Muscle layer of colon (tissue), 2 donors: ENCODE results near the gene CRYBG1.

Experiments used
- H3K27ac ChIP-seq: one replicate; pipeline ENCODE4 v1.7.0; 2013; ENCODE audit warnings: low read depth, mild to moderate bottlenecking, low read length, moderate library complexity
- H3K27me3 ChIP-seq, 2 donors: one replicate each; pipeline ENCODE4 v1.7.0; 2013; ENCODE audit warnings: low read length in 2 of 2, mild to moderate bottlenecking in 2 of 2; ENCODE audit not compliant: insufficient read depth in 2 of 2, control insufficient read depth in 1 of 2
- H3K36me3 ChIP-seq: one replicate; pipeline ENCODE4 v1.7.0; 2013; ENCODE audit warnings: mild to moderate bottlenecking, low read length; ENCODE audit not compliant: insufficient read depth
- H3K4me1 ChIP-seq: one replicate; pipeline ENCODE4 v1.7.0; 2013; ENCODE audit warnings: mild to moderate bottlenecking, low read length; ENCODE audit not compliant: insufficient read depth
- H3K4me3 ChIP-seq, 2 donors: one replicate each; pipeline ENCODE4 v1.7.0; 2013; ENCODE audit warnings: low read length in 2 of 2, low read depth in 1 of 2, mild to moderate bottlenecking in 1 of 2, moderate library complexity in 1 of 2
- H3K9ac ChIP-seq: one replicate; pipeline ENCODE4 v1.7.0; 2013; ENCODE audit warnings: low read length
- H3K9me3 ChIP-seq: one replicate; pipeline ENCODE4 v1.7.0; 2013; ENCODE audit warnings: mild to moderate bottlenecking, low read length
- donor health status: abdominal sarcoma.
- donor health status: Adenocarcinoma of cecum.

CRYBG1 gene

GRCh38 chr6:106534004-106534403 is 173.5 kb downstream of the CRYBG1 start:
- Histone ChIP-seq H3K27me3 (no peaks in the 10 kb centered on the region), H3K9ac (no peak overlapping the region), H3K27ac (no peak overlapping the region), H3K4me3 (no peak overlapping the region), H3K9me3 (no peaks in the 10 kb centered on the region), H3K4me1 (no peaks in the 10 kb centered on the region), H3K36me3 (no peaks in the 10 kb centered on the region)

DNA sequence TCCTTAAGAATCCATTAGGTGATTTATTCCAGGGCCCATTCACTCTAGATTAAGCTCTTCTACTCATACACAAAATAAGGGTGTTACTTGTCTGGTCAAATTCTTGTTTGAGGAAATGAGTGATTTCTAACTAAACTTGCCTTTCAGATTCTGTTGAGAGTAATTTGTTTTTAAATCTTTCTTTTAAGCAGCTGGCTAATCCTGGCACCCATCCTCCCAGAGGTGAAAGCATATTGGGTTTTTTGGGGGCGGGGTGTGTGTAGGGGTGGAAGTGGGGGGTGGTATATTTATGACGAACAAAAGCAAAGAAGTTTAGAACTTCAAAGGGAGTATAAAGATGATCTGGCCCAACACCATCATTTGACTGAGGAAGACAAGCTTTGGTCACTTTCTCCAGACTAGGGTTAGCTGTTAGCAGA is 174.1 kb downstream of the CRYBG1 start:
- Histone ChIP-seq H3K36me3 (no peaks in the 10 kb centered on the region), H3K27ac (no peak overlapping the region), H3K4me3 (no peak overlapping the region), H3K9me3 (no peaks in the 10 kb centered on the region), H3K27me3 (no peaks in the 10 kb centered on the region), H3K9ac (no peak overlapping the region), H3K4me1 (no peaks in the 10 kb centered on the region)

GRCh38 chr6:106535012-106535411 is 174.5 kb downstream of the CRYBG1 start:
- Histone ChIP-seq H3K4me1 (no peaks in the 10 kb centered on the region), H3K27ac (no peak overlapping the region), H3K9me3 (no peaks in the 10 kb centered on the region), H3K27me3 (no peaks in the 10 kb centered on the region), H3K36me3 (no peaks in the 10 kb centered on the region), H3K4me3 (no peak overlapping the region), H3K9ac (no peak overlapping the region)

GRCh38 chr6:106536357-106536756 is 175.8 kb downstream of the CRYBG1 start:
- no peak overlapping the region for H3K4me3 ChIP-seq
- no peaks in the 10 kb centered on the region for H3K4me1 ChIP-seq
- no peak overlapping the region for H3K27ac ChIP-seq
- no peaks in the 10 kb centered on the region for H3K27me3 ChIP-seq
- H3K9ac ChIP-seq: no peak overlapping the region
- no peaks in the 10 kb centered on the region for H3K9me3 ChIP-seq
- no peaks in the 10 kb centered on the region for H3K36me3 ChIP-seq

GRCh38 chr6:106536851-106537250 is 176.3 kb downstream of the CRYBG1 start:
- Histone ChIP-seq H3K4me1 (no peaks in the 10 kb centered on the region), H3K9ac (no peak overlapping the region), H3K27ac (no peak overlapping the region), H3K4me3 (no peak overlapping the region), H3K9me3 (no peaks in the 10 kb centered on the region), H3K27me3 (no peaks in the 10 kb centered on the region), H3K36me3 (no peaks in the 10 kb centered on the region)

GRCh38 chr6:106537662-106538061 is 177.1 kb downstream of the CRYBG1 start:
- Histone ChIP-seq H3K4me3 (no peak overlapping the region), H3K4me1 (no peaks in the 10 kb centered on the region), H3K36me3 (no peaks in the 10 kb centered on the region), H3K27me3 (no peaks in the 10 kb centered on the region), H3K9ac (no peak overlapping the region), H3K9me3 (no peaks in the 10 kb centered on the region), H3K27ac (no peak overlapping the region)

DNA sequence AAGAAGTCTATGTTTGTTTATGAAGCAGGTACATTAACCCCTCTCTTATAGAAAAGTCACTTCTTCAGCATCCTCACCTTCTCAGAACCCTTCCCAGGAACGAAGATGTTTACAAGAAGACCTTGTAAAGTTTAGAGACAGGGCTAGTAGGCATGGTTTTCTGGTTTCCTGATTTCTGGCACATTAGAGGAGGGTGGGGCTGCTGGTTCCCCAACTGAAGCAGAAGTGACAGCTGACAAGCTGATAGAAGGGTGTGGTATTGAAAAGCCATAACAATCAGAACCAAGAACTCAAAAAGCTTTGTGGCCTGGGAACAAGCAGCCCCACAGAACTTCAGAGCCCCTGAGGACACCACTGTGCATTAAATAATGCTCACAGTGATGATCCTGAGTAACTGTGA is 177.6 kb downstream of the CRYBG1 start:
- Histone ChIP-seq H3K27ac (no peak overlapping the region), H3K36me3 (no peaks in the 10 kb centered on the region), H3K27me3 (no peaks in the 10 kb centered on the region), H3K4me1 (no peaks in the 10 kb centered on the region), H3K9me3 (no peaks in the 10 kb centered on the region), H3K9ac (no peak overlapping the region), H3K4me3 (no peak overlapping the region)

DNA sequence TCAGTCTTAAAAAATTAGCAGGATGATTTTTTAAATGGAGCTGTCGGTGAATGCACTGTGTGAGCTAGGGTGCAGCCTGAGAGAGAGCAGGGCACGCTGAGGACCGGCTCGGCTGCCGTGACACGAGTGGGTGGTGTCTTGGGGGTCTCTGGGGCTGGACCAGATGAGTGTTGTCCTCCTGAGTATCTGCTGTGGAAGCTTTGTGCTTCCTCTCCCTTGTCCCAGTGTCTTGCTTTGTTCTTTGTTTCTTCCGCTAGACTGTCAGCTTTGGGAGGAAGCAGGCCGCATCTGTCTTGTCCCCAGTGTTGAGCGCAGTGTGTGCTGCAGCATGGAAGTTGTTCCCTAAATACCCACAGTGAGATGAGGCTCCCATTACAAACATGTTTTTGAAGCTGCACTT is 179.4 kb downstream of the CRYBG1 start:
- Histone ChIP-seq H3K27me3 (no peaks in the 10 kb centered on the region), H3K36me3 (no peaks in the 10 kb centered on the region), H3K9ac (no peak overlapping the region), H3K9me3 (no peaks in the 10 kb centered on the region), H3K27ac (no peak overlapping the region), H3K4me3 (no peak overlapping the region), H3K4me1 (no peaks in the 10 kb centered on the region)

GRCh38 chr6:106540432-106540831 is 179.9 kb downstream of the CRYBG1 start:
- Histone ChIP-seq H3K4me1 (no peaks in the 10 kb centered on the region), H3K36me3 (no peaks in the 10 kb centered on the region), H3K4me3 (no peak overlapping the region), H3K9me3 (no peaks in the 10 kb centered on the region), H3K27me3 (no peaks in the 10 kb centered on the region), H3K27ac (no peak overlapping the region), H3K9ac (no peak overlapping the region)

DNA sequence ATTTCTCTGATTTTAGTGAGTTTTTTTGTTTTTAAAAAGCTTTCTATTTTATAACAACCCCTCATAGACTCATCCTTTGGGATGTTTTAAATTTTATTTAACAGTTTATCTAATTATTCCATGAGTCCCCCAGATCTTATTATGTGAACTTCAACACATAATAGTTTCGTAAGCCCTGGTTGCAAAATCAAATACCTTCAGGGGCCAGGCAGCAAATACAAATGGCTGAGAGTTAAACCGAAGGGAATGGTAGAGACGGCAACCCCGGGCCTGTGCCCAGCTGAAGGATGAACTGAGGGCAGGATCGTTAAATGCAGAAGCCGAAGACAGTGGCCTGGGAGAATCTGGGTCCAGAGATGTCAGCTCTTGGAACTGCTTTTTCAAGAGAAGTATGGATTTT is 180.4 kb downstream of the CRYBG1 start:
- Histone ChIP-seq H3K4me3 (no peak overlapping the region), H3K9ac (no peak overlapping the region), H3K4me1 (no peaks in the 10 kb centered on the region), H3K36me3 (no peaks in the 10 kb centered on the region), H3K9me3 (no peaks in the 10 kb centered on the region), H3K27me3 (no peaks in the 10 kb centered on the region), H3K27ac (no peak overlapping the region)

GRCh38 chr6:106546261-106546690 is 185.8 kb downstream of the CRYBG1 start:
- no peaks in the 10 kb centered on the region for H3K36me3 ChIP-seq
- H3K4me1 ChIP-seq: peaks cover 6% of the 10 kb centered on the region
- H3K9me3 ChIP-seq: no peaks in the 10 kb centered on the region
- no peak overlapping the region for H3K4me3 ChIP-seq
- no peaks in the 10 kb centered on the region for H3K27me3 ChIP-seq
- no peak overlapping the region for H3K27ac ChIP-seq
- H3K9ac ChIP-seq: no peak overlapping the region

- Histone ChIP-seq H3K4me3 (no peak overlapping the region), H3K27ac (peak overlapping the region; percentile 34), H3K9me3 (no peaks in the 10 kb centered on the region), H3K36me3 (no peaks in the 10 kb centered on the region), H3K9ac (no peak overlapping the region), H3K4me1 (peaks cover 6% of the 10 kb centered on the region), H3K27me3 (no peaks in the 10 kb centered on the region)
Observed at GRCh38 chr6:106546691-106547414, 186.3 kb downstream of the CRYBG1 start.
